B cell (primary cell): ENCODE data around the gene MRPS34.

Source experiments
- CTCF ChIP-seq: fragments of 200-600 bp; IDR thresholded peaks from one replicate; pipeline ENCODE4 v1.8.0; 2022; ENCODE audit warnings: antibody characterized with exemption, mild to moderate bottlenecking
- EZH2 ChIP-seq: IDR thresholded peaks from 2 replicates; pipeline ENCODE4 v1.6.1; 2012; ENCODE audit warnings: borderline replicate concordance, low read depth, mild to moderate bottlenecking, moderate library complexity, low read length; ENCODE audit not compliant: insufficient read depth, poor library complexity, severe bottlenecking

- TF ChIP-seq EZH2, result no peak
- no peak for TF ChIP-seq CTCF
Observed at GRCh38 chr16:1800701-1801100, 27.8 kb upstream of the MRPS34 start.
